C4-2B (cell line): ENCODE data around the gene IFITM5.

Experiments used
- ZFX ChIP-seq: fragments of 450-650 bp; IDR thresholded peaks from 2 replicates; pipeline ENCODE4 v1.6.1; 2017
- TF ChIP-seq, protein P1 (sequence below): fragments of 450-650 bp; conservative IDR thresholded peaks from 2 replicates; pipeline ENCODE4 v1.5.1; 2017; ENCODE audit warnings: mild to moderate bottlenecking

GRCh38 chr11:304915-305843 is 5.9 kb upstream of the IFITM5 start:
- TF ChIP-seq, protein P1, sequence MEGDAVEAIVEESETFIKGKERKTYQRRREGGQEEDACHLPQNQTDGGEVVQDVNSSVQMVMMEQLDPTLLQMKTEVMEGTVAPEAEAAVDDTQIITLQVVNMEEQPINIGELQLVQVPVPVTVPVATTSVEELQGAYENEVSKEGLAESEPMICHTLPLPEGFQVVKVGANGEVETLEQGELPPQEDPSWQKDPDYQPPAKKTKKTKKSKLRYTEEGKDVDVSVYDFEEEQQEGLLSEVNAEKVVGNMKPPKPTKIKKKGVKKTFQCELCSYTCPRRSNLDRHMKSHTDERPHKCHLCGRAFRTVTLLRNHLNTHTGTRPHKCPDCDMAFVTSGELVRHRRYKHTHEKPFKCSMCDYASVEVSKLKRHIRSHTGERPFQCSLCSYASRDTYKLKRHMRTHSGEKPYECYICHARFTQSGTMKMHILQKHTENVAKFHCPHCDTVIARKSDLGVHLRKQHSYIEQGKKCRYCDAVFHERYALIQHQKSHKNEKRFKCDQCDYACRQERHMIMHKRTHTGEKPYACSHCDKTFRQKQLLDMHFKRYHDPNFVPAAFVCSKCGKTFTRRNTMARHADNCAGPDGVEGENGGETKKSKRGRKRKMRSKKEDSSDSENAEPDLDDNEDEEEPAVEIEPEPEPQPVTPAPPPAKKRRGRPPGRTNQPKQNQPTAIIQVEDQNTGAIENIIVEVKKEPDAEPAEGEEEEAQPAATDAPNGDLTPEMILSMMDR, result peak; percentile 82
- no peak for TF ChIP-seq ZFX
